ENCODE measurements around the gene LIPM.

LIPM gene

GRCh38 chr10:88870089-88870488 is 67.6 kb downstream of the LIPM start:
- no peak for TF ChIP-seq CTCF (IDR thresholded peaks at IDR 0.05; ENCODE audit: insufficient read depth, low read depth, low read length, missing control alignments)
- DNase-seq (ENCODE audit: low read depth): peak; percentile 34

More at GRCh38 chr10:88870089-88870488, 67.6 kb downstream of the LIPM start:
- H3K4me3 ChIP-seq (ENCODE audit: low read depth, low read length): no peak overlapping the region
